ENCODE measurements around the gene PTPN14.

- TF ChIP-seq CTCF (conservative IDR thresholded peaks at IDR 0.05) (no peak), ZFX (IDR thresholded peaks at IDR 0.05) (no peak)
These were observed 128.4 kb downstream of the PTPN14 start for GRCh38 chr1:214423045-214423444.

All from C4-2B (cell line).